NCI-H1417 treated with DMSO at 0.1 percent for 48 hours (cell line): ENCODE data around the gene KRTAP10-10.
"Not testable (repeated sequence)": the region's sequence is repeated elsewhere in the genome, so short reads cannot be mapped to it uniquely, and the experiment has no call there.

Experiments
- DNase-seq: peaks from one replicate; lab custom pipeline; 2025; lab: John Stamatoyannopoulos, UW

Gene KRTAP10-10

DNA sequence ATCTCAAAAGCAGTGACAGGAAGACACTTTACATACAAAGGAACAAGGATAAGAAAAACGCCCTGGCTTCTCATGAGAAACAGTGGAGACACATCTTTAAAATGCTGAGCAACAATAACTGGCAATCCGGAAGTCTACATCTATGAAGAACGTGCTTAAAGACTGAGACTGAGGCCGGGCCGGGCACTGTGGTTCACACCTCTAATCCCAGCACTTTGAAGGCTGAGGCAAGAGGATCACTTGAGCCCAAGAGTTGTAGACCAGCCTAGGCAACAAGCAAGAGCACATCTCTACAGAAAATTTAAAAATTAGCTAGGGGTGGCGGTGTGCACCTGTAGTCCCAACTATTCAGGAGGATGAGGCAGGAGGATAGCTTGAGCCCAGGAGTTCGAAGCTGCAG lies 46.9 kb downstream of the KRTAP10-10 start:
- DNase-seq, result no peak

GRCh38 chr21:44684483-44684882 lies 47.3 kb downstream of the KRTAP10-10 start:
- no peak for DNase-seq

DNA sequence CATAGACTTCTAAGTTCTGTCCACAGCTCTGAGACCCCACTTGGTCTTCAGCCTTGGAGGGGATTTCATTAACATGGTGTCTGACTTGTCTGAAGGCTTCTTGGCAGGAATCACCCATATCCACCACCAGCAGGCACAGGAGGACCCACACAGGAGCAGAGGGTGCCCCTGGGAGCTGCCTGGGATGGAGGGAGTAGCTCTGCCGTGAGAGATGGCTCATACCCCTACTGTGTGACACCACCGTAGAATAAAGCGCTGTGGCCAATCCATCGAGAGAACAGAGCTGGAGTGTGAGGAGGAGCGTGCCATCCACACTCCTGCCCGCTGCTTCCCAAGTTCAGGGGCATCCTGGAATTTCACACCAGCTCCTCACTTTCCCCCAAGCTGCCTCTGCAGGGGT lies 47.9 kb downstream of the KRTAP10-10 start:
- DNase-seq, result not testable (repeated sequence)

DNA sequence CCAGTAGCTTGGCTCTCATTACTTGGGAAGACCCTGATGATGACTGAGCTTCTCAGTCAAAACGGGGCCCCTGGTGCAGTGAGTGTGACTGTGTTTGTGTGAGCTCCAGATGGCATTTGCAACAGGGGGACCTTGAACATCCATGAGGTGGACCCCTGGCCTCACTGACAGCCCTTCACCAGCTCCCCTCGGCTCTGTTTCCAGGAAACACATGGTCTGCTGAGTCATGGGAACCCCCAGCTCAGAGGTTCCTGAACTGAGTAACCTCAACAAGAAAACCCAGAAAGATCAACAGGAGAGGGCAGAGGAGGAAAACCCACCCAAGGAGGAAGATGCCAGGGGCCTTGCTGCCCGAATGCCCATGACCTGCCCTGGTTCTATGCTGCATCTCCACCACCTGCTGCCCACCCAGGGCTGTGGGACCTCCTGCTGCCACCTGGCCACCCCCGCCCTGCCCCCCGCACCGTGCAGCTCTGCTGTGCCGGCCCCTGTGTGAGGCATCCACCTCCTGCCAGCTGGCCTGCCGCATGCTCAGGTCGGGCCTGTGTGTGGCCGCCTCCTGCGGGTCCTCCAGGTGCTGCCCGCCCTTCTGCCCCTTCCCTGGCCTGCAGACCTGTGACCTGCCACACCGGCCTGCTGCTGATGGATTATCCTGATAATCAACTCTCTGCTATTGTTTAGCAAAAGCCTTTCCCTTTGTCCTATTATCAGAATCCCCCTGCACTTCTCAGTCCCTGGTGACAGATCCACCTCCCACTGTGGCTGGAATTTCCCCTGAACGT lies 49.0 kb downstream of the KRTAP10-10 start:
- DNase-seq, result no peak

DNA sequence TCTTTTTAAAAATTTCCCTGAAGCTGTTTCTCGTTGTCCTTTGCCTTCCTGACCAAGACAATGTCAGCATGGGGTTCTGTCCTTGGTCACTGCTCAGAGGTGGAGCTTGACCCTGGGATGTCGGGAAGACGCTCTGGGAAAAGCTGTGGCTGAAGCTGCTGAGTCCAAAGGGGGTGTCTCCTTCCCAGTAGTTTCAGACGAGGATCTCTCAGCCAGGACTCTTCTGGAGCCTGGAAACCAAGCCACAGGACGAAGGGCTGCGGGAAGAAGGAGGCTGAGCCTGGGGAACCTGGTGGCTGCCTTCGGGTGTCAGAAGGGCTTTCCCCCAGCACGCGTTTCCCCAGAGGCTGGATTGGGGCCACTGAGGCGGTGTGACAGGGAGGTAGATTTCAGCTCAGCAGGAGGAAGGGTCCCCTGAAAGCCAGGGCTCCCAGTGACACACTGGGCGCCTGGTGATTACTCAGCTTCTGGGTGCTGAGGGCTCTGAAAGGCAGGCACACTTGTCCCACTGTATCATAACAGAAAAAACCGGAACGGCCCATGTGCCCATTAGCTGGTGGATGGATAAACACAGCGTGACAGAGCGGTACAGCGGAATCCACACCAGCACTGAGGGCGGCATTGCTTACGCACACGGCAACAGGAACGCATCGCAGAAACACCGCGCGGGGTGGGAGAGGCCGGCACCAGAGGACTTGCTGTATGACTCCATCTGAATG lies 49.8 kb downstream of the KRTAP10-10 start:
- no peak for DNase-seq

- no peak for DNase-seq
Measured at GRCh38 chr21:44687671-44688070, 50.5 kb downstream of the KRTAP10-10 start.
